ENCODE measurements around the gene B3GAT2. TPM values are rescaled to one million over a fixed set of nuclear protein-coding genes. Genes with fewer than 3 reads are reported as not detected.

The B3GAT2 gene
- total and polyA plus RNA-seq, 4 donors = 0.03 TPM; not detected in 3

GRCh38 chr6:70841112-70841511 is 115.7 kb downstream of the B3GAT2 start:
- no peak for DNase-seq
- 95 to 96% methylated on average over 8 of the region's 8 CpGs for WGBS, 2 donors
- H3K4me3 ChIP-seq (ENCODE audit: low read length in 2 of 2) = no peak overlapping the region

DNA sequence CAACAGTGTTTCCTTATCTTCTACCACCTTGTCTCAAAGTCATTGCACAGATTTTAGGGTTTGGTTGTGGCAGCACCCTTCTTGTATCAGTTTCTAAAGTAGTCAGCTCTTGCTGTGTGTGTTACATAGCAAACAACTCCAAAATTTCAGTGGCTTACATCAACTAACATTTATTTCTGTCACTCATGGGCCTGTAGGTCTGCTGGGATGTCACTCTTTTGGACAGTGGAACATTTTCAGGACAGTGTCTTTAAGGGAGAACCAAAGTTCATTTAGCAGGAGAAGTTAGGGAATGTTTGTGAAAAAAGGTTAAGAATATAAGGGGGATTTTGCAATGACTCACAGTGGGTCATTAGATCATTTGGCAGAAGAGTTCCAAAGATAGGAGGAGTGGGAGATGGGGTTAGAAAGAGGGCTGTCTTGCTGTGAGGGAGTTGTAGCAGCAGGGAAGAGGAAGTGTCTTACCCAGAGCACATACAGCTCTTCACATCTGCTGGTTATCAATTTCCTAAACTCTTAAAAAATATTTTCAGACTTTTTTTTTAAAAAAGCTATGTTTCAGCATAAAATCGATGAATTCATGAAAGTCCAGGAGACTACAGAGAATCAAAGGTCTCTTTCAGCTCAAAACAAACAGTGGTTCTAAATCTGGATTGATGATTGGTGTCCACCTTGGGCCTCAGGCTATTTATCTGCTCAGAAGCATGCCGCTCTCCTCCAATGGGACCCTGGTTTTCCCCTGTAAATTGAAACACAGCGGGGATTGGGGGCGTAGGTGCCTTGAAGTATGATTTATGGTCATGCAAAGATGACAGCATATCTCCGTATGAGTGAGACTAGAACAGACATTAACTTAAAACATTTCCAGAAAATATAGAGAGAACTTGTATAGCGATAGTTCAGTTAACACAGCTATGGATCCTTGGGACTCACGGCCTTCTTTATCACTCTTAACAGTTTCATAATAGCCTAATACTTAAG is 117.3 kb downstream of the B3GAT2 start:
- WGBS, 2 donors = 93% methylated on average over 7 of the region's 7 CpGs
- DNase-seq = no peak
- intact Hi-C loops (cut with DNase I) = no loop called here
- Histone ChIP-seq H3K9me3 (ENCODE audit: control insufficient read depth, low read length) (no peaks in the 10 kb centered on the region), H3K27ac (ENCODE audit: low read depth in 1 of 2, low read length in 2 of 2) (no peak overlapping the region), H3K4me1 (ENCODE audit: control insufficient read depth in 1 of 2, insufficient read depth in 2 of 2, low read length in 2 of 2) (no peaks in the 10 kb centered on the region), H3K36me3 (ENCODE audit: control insufficient read depth in 1 of 2, insufficient read depth in 2 of 2, low read length in 1 of 2) (no peaks in the 10 kb centered on the region), H3K27me3 (ENCODE audit: control insufficient read depth in 1 of 2, insufficient read depth in 2 of 2, low read length in 1 of 2) (no peaks in the 10 kb centered on the region), H3K4me3 (ENCODE audit: low read length in 2 of 2) (no peak overlapping the region)
- ATAC-seq (ENCODE audit: low FRiP score) = no peak

More at GRCh38 chr6:70841112-70841511, 115.7 kb downstream of the B3GAT2 start:
- no peak for ATAC-seq (ENCODE audit: low FRiP score)
- no peaks in the 10 kb centered on the region for H3K9me3 ChIP-seq (ENCODE audit: control insufficient read depth, low read length)
- H3K27me3 ChIP-seq (ENCODE audit: control insufficient read depth in 1 of 2, insufficient read depth in 2 of 2, low read length in 1 of 2) = no peaks in the 10 kb centered on the region
- H3K36me3 ChIP-seq (ENCODE audit: control insufficient read depth in 1 of 2, insufficient read depth in 2 of 2, low read length in 1 of 2) = peaks cover 0 to 1% of the 10 kb centered on the region in 2 donors
- H3K4me1 ChIP-seq (ENCODE audit: control insufficient read depth in 1 of 2, insufficient read depth in 2 of 2, low read length in 2 of 2) = no peaks in the 10 kb centered on the region
- H3K27ac ChIP-seq (ENCODE audit: low read depth in 1 of 2, low read length in 2 of 2) = no peak overlapping the region
- intact Hi-C loops (cut with DNase I) = no loop called here

DNA sequence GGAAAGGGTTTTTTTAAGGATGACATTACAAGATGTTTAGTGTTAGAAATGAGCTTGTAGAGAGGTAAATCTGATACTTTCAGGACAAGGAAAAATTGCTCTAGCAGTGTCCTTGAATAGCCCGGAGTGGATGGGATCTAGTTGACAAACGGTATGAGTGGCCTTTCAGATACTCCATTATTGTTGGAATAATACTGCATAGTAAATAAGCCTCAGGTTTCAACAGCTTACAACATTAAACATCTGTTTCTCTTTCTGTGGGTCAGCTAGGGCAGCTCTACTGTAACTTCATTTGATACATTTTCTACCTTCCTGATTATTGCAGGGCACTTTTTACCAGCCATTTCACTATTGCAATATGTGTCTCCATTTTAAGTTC is 118.0 kb downstream of the B3GAT2 start:
- no peak for ATAC-seq (ENCODE audit: low FRiP score)
- no peak for DNase-seq

GRCh38 chr6:70834520-70834919 is 122.3 kb downstream of the B3GAT2 start:
- intact Hi-C loops (cut with DNase I) = no loop called here
- DNase-seq (no peak), ATAC-seq (ENCODE audit: low FRiP score) (no peak)
- no peaks in the 10 kb centered on the region for H3K36me3 ChIP-seq (ENCODE audit: control insufficient read depth in 1 of 2, insufficient read depth in 2 of 2, low read length in 1 of 2)
- WGBS, 2 donors = 13 to 16% methylated on average over 2 of the region's 2 CpGs
- H3K27me3 ChIP-seq (ENCODE audit: control insufficient read depth in 1 of 2, insufficient read depth in 2 of 2, low read length in 1 of 2) = no peaks in the 10 kb centered on the region
- H3K27ac ChIP-seq (ENCODE audit: low read depth in 1 of 2, low read length in 2 of 2) = no peak overlapping the region
- H3K4me1 ChIP-seq (ENCODE audit: control insufficient read depth in 1 of 2, insufficient read depth in 2 of 2, low read length in 2 of 2) = no peaks in the 10 kb centered on the region
- no peaks in the 10 kb centered on the region for H3K9me3 ChIP-seq (ENCODE audit: control insufficient read depth, low read length)
- no peak overlapping the region for H3K4me3 ChIP-seq (ENCODE audit: low read length in 2 of 2)

More for the DNA sequence above, 118.0 kb downstream of the B3GAT2 start:
- H3K9me3 ChIP-seq (ENCODE audit: control insufficient read depth, low read length) = no peaks in the 10 kb centered on the region
- no peaks in the 10 kb centered on the region for H3K27me3 ChIP-seq (ENCODE audit: control insufficient read depth in 1 of 2, insufficient read depth in 2 of 2, low read length in 1 of 2)
- H3K36me3 ChIP-seq (ENCODE audit: control insufficient read depth in 1 of 2, insufficient read depth in 2 of 2, low read length in 1 of 2) = no peaks in the 10 kb centered on the region
- H3K27ac ChIP-seq (ENCODE audit: low read depth in 1 of 2, low read length in 2 of 2) = no peak overlapping the region
- H3K4me1 ChIP-seq (ENCODE audit: control insufficient read depth in 1 of 2, insufficient read depth in 2 of 2, low read length in 2 of 2) = no peaks in the 10 kb centered on the region
- no peak overlapping the region for H3K4me3 ChIP-seq (ENCODE audit: low read length in 2 of 2)
- intact Hi-C loops (cut with DNase I) = no loop called here
- WGBS, 2 donors = 86 to 87% methylated on average over 2 of the region's 2 CpGs

DNA sequence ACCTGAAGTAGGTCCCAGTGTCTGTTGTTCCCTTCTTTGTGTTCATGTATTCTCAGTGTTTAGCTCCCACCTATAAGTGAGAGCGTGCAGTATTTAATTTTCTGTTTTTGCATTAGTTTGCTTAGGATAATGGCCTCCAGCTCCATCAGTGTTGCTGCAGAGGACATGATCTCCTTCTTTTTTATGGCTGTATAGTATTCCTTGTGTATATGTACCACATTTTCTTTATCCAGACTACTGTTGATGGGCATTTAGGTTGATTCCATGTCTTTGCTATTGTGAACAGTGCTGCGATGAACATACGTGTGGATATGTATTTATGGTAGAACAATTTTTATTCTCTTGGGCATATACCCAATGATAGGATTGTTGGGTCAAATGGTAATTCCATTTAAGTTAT is 125.4 kb downstream of the B3GAT2 start:
- Histone ChIP-seq H3K9me3 (ENCODE audit: control insufficient read depth, low read length) (no peaks in the 10 kb centered on the region), H3K27ac (ENCODE audit: low read depth in 1 of 2, low read length in 2 of 2) (no peak overlapping the region), H3K4me1 (ENCODE audit: control insufficient read depth in 1 of 2, insufficient read depth in 2 of 2, low read length in 2 of 2) (no peaks in the 10 kb centered on the region), H3K27me3 (ENCODE audit: control insufficient read depth in 1 of 2, insufficient read depth in 2 of 2, low read length in 1 of 2) (no peaks in the 10 kb centered on the region), H3K36me3 (ENCODE audit: control insufficient read depth in 1 of 2, insufficient read depth in 2 of 2, low read length in 1 of 2) (no peaks in the 10 kb centered on the region), H3K4me3 (ENCODE audit: low read length in 2 of 2) (no peak overlapping the region)
- no peak for ATAC-seq (ENCODE audit: low FRiP score)
- 98% methylated on average over 3 of the region's 3 CpGs for WGBS, 2 donors
- no peak for DNase-seq
- intact Hi-C loops (cut with DNase I) = no loop called here

GRCh38 chr6:70823651-70824050 is 133.2 kb downstream of the B3GAT2 start:
- no peak for ATAC-seq (ENCODE audit: low FRiP score)
- no peak for DNase-seq
- 94 to 97% methylated on average over 1 of the region's 1 CpG for WGBS, 2 donors
- intact Hi-C loops (cut with DNase I) = no loop called here
- no peak overlapping the region for H3K4me3 ChIP-seq (ENCODE audit: low read length in 2 of 2)
- H3K27me3 ChIP-seq (ENCODE audit: control insufficient read depth in 1 of 2, insufficient read depth in 2 of 2, low read length in 1 of 2) = no peaks in the 10 kb centered on the region
- no peak overlapping the region for H3K27ac ChIP-seq (ENCODE audit: low read depth in 1 of 2, low read length in 2 of 2)
- no peaks in the 10 kb centered on the region for H3K36me3 ChIP-seq (ENCODE audit: control insufficient read depth in 1 of 2, insufficient read depth in 2 of 2, low read length in 1 of 2)
- H3K9me3 ChIP-seq (ENCODE audit: control insufficient read depth, low read length) = no peaks in the 10 kb centered on the region
- H3K4me1 ChIP-seq (ENCODE audit: control insufficient read depth in 1 of 2, insufficient read depth in 2 of 2, low read length in 2 of 2) = no peaks in the 10 kb centered on the region

- no peaks in the 10 kb centered on the region for H3K9me3 ChIP-seq (ENCODE audit: control insufficient read depth, low read length)
- no peaks in the 10 kb centered on the region for H3K4me1 ChIP-seq (ENCODE audit: control insufficient read depth in 1 of 2, insufficient read depth in 2 of 2, low read length in 2 of 2)
- H3K4me3 ChIP-seq (ENCODE audit: low read length in 2 of 2) = no peak overlapping the region
- DNase-seq (no peak), ATAC-seq (ENCODE audit: low FRiP score) (no peak)
- no peak overlapping the region for H3K27ac ChIP-seq (ENCODE audit: low read depth in 1 of 2, low read length in 2 of 2)
- H3K36me3 ChIP-seq (ENCODE audit: control insufficient read depth in 1 of 2, insufficient read depth in 2 of 2, low read length in 1 of 2) = no peaks in the 10 kb centered on the region
- intact Hi-C loops (cut with DNase I) = no loop called here
- no peaks in the 10 kb centered on the region for H3K27me3 ChIP-seq (ENCODE audit: control insufficient read depth in 1 of 2, insufficient read depth in 2 of 2, low read length in 1 of 2)
- 96% methylated on average over 2 of the region's 2 CpGs for WGBS, 2 donors
These were observed 135.1 kb downstream of the B3GAT2 start for GRCh38 chr6:70821751-70822150.

DNA sequence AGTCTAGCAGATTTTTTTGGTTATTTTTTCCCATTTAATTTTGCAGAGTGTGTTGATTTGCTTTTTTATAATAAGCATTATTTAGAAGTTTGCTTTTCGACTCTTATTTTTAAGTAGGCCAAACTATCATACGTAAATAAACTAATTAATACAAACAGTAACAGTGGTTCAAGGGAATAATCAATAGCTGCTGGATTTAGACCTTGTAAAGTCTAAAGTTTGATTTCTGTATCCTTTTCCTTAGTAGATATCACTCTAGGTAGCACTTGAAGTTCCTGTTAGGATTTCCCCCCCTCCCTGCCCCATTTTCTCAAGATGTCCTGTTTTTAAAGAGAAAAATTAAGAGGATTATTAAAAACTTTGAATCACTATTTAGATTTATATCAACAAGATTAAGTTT is 136.1 kb downstream of the B3GAT2 start:
- H3K27ac ChIP-seq (ENCODE audit: low read depth in 1 of 2, low read length in 2 of 2) = no peak overlapping the region
- H3K9me3 ChIP-seq (ENCODE audit: control insufficient read depth, low read length) = no peaks in the 10 kb centered on the region
- DNase-seq = no peak
- intact Hi-C loops (cut with DNase I) = no loop called here
- no peak for ATAC-seq (ENCODE audit: low FRiP score)
- H3K36me3 ChIP-seq (ENCODE audit: control insufficient read depth in 1 of 2, insufficient read depth in 2 of 2, low read length in 1 of 2) = no peaks in the 10 kb centered on the region
- H3K27me3 ChIP-seq (ENCODE audit: control insufficient read depth in 1 of 2, insufficient read depth in 2 of 2, low read length in 1 of 2) = no peaks in the 10 kb centered on the region
- no peak overlapping the region for H3K4me3 ChIP-seq (ENCODE audit: low read length in 2 of 2)
- H3K4me1 ChIP-seq (ENCODE audit: control insufficient read depth in 1 of 2, insufficient read depth in 2 of 2, low read length in 2 of 2) = no peaks in the 10 kb centered on the region
- WGBS, 2 donors = 96 to 100% methylated on average over 2 of the region's 2 CpGs

- Histone ChIP-seq H3K27ac (ENCODE audit: low read depth in 1 of 2, low read length in 2 of 2) (no peak overlapping the region), H3K27me3 (ENCODE audit: control insufficient read depth in 1 of 2, insufficient read depth in 2 of 2, low read length in 1 of 2) (no peaks in the 10 kb centered on the region), H3K9me3 (ENCODE audit: control insufficient read depth, low read length) (no peaks in the 10 kb centered on the region), H3K4me1 (ENCODE audit: control insufficient read depth in 1 of 2, insufficient read depth in 2 of 2, low read length in 2 of 2) (no peaks in the 10 kb centered on the region), H3K4me3 (ENCODE audit: low read length in 2 of 2) (no peak overlapping the region), H3K36me3 (ENCODE audit: control insufficient read depth in 1 of 2, insufficient read depth in 2 of 2, low read length in 1 of 2) (no peaks in the 10 kb centered on the region)
- DNase-seq (no peak), ATAC-seq (ENCODE audit: low FRiP score) (no peak)
- intact Hi-C loops (cut with DNase I) = no loop called here
- WGBS, 2 donors = 94 to 96% methylated on average over 4 of the region's 4 CpGs
These were observed 137.2 kb downstream of the B3GAT2 start for GRCh38 chr6:70819646-70820045.

Data from aorta (tissue), 5 donors.